Activated CD4-positive, alpha-beta memory T cell treated with anti-CD3 and anti-CD28 coated beads, Interleukin-2, amount 10 ng/mL, durations not matched to agents 7 days and 5 days (primary cell): Measurements from ENCODE around the gene ZDBF2. TPM values are rescaled to one million over a fixed set of nuclear protein-coding genes. Genes with fewer than 3 reads are reported as not detected.

ENCODE experiments used
- CTCF ChIA-PET: fragments of 350-600 bp; sonication (Branson Sonifier 250); formaldehyde crosslinking; loops from one replicate; lab custom pipeline; 2021; ENCODE audit warnings: antibody characterized with exemption, inconsistent platforms; lab: Charles Lee
- POLR2A ChIA-PET: fragments of 350-600 bp; sonication (Branson Sonifier 250); formaldehyde crosslinking; loops from one replicate; lab custom pipeline; 2021; ENCODE audit warnings: antibody characterized with exemption; lab: Charles Lee
- DNase-seq: peaks from one replicate; pipeline ENCODE4 v3.0.0-alpha.2; 2020
- H3K27ac Mint-ChIP-seq: one replicate; pipeline ENCODE4 v1.8.0; 2021; ENCODE audit warnings: mild to moderate bottlenecking, mixed read lengths
- H3K27me3 Mint-ChIP-seq: one replicate; pipeline ENCODE4 v1.8.0; 2021; ENCODE audit warnings: mixed read lengths
- H3K36me3 Mint-ChIP-seq: one replicate; pipeline ENCODE4 v1.8.0; 2021; ENCODE audit warnings: low read depth, mixed read lengths
- H3K4me1 Mint-ChIP-seq: one replicate; pipeline ENCODE4 v1.8.0; 2021; ENCODE audit warnings: mixed read lengths
- H3K4me3 Mint-ChIP-seq: one replicate; pipeline ENCODE4 v1.8.0; 2021; ENCODE audit warnings: mild to moderate bottlenecking, mixed read lengths
- H3K9me3 Mint-ChIP-seq: one replicate; pipeline ENCODE4 v1.8.0; 2021; ENCODE audit warnings: mixed read lengths
- total RNA-seq, 2 experiments: library from RNA; stranded (reverse); gene quantifications; one replicate each; pipeline ENCODE4 v1.2.3, GENCODE V29; 2021

The ZDBF2 gene
- total RNA-seq, 2 experiments from 2014 or later = 13.2 to 15.6 TPM

DNA sequence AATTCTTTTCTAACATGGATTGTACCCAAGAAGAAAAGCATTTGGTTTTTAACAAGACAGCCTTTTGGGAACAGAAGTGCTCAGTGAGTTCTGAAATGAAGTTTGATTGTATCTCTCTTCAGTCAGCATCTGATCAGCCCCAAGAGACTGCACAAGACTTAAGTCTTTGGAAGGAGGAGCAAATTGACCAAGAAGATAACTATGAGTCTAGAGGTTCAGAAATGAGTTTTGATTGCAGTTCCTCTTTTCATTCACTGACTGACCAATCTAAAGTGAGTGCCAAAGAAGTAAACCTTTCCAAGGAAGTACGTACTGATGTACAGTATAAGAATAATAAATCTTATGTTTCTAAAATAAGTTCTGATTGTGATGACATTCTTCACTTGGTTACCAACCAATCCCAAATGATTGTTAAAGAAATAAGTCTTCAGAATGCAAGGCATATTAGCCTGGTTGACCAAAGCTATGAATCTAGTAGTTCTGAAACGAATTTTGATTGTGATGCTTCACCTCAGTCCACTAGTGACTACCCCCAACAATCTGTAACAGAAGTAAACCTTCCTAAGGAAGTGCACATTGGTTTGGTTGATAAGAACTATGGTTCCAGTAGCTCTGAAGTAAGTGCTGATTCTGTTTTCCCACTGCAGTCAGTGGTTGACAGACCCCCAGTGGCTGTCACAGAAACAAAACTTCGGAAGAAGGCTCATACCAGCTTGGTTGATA lies 31.2 kb downstream of the ZDBF2 start:
- Mint-ChIP-seq H3K36me3 (peaks cover 16% of the 10 kb centered on the region), H3K4me1 (no peaks in the 10 kb centered on the region), H3K27ac (no peak overlapping the region), H3K27me3 (no peaks in the 10 kb centered on the region), H3K4me3 (no peak overlapping the region), H3K9me3 (no peaks in the 10 kb centered on the region)
- DNase-seq = no peak
- CTCF ChIA-PET = no interaction called here
- POLR2A ChIA-PET = no interaction called here

DNA sequence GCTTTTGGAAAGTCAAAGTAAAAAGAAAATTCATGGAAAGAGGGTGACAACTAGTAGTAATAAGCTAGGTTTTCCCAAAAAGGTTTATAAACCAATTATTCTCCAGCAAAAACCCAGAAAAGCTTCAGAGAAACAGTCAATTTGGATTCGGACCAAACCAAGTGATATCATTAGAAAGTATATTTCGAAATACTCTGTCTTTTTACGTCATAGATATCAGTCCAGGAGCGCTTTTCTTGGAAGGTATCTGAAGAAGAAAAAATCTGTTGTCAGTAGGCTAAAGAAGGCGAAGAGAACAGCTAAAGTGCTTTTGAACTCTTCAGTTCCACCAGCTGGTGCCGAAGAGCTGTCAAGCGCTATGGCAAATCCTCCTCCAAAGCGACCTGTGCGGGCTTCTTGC lies 36.6 kb downstream of the ZDBF2 start:
- no peak for DNase-seq

GRCh38 chr2:206316141-206316540 lies 41.7 kb downstream of the ZDBF2 start:
- CTCF ChIA-PET = no interaction called here
- Mint-ChIP-seq H3K36me3 (no peaks in the 10 kb centered on the region), H3K4me3 (no peak overlapping the region), H3K27ac (no peak overlapping the region), H3K9me3 (no peaks in the 10 kb centered on the region), H3K4me1 (no peaks in the 10 kb centered on the region), H3K27me3 (no peaks in the 10 kb centered on the region)
- POLR2A ChIA-PET = no interaction called here
- DNase-seq = no peak

More for the DNA sequence above, 36.6 kb downstream of the ZDBF2 start:
- Mint-ChIP-seq H3K36me3 (peaks cover 10% of the 10 kb centered on the region), H3K4me1 (no peaks in the 10 kb centered on the region), H3K27ac (no peak overlapping the region), H3K9me3 (no peaks in the 10 kb centered on the region), H3K27me3 (no peaks in the 10 kb centered on the region), H3K4me3 (no peak overlapping the region)
- POLR2A ChIA-PET = no interaction called here
- CTCF ChIA-PET = no interaction called here

- POLR2A ChIA-PET = no interaction called here
- H3K27me3 Mint-ChIP-seq = no peaks in the 10 kb centered on the region
- no peaks in the 10 kb centered on the region for H3K4me1 Mint-ChIP-seq
Measured at GRCh38 chr2:206323033-206323432, 48.6 kb downstream of the ZDBF2 start.

GRCh38 chr2:206323486-206323885 lies 49.0 kb downstream of the ZDBF2 start:
- H3K4me1 Mint-ChIP-seq = no peaks in the 10 kb centered on the region

More at GRCh38 chr2:206323033-206323432, 48.6 kb downstream of the ZDBF2 start:
- CTCF ChIA-PET = no interaction called here
- H3K9me3 Mint-ChIP-seq = no peaks in the 10 kb centered on the region
- H3K4me3 Mint-ChIP-seq = no peak overlapping the region
- no peak overlapping the region for H3K27ac Mint-ChIP-seq
- DNase-seq = no peak
- H3K36me3 Mint-ChIP-seq = no peaks in the 10 kb centered on the region

DNA sequence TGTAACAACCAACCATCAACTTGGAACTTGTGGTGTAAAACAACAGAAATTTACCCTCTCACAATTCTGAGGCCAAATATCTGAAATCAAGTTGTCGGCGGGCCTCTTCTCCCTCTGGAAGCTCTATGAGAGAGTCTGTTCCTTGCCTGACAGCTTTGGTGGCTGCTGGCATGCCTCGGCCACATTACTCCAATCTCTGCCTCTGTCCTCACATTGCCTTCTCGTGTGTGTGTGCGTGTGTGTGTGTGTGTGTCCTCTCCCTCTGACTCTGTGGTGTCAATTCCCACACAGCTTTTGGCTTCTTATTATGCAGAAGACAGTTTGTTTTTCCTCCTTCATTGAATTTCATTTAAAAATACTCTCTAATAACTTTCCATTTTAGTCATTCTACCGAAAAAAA lies 50.4 kb downstream of the ZDBF2 start:
- Mint-ChIP-seq H3K27me3 (no peaks in the 10 kb centered on the region), H3K4me1 (no peaks in the 10 kb centered on the region), H3K4me3 (no peak overlapping the region), H3K9me3 (no peaks in the 10 kb centered on the region), H3K36me3 (no peaks in the 10 kb centered on the region), H3K27ac (no peak overlapping the region)
- no peak for DNase-seq
- ChIA-PET CTCF (no interaction called here), POLR2A (no interaction called here)

More at GRCh38 chr2:206323486-206323885, 49.0 kb downstream of the ZDBF2 start:
- ChIA-PET CTCF (interaction anchor here (0.6 kb wide), 1 partner anchor 1369 kb away, joined by 3 read pairs; no protein-coding TSS in a partner anchor), POLR2A (no interaction called here)
- Mint-ChIP-seq H3K9me3 (no peaks in the 10 kb centered on the region), H3K27ac (no peak overlapping the region), H3K36me3 (no peaks in the 10 kb centered on the region), H3K27me3 (no peaks in the 10 kb centered on the region), H3K4me3 (no peak overlapping the region)
- DNase-seq = no peak

GRCh38 chr2:206328974-206329373 lies 54.5 kb downstream of the ZDBF2 start:
- POLR2A ChIA-PET = no interaction called here
- no peak for DNase-seq
- H3K27ac Mint-ChIP-seq = no peak overlapping the region
- no peaks in the 10 kb centered on the region for H3K36me3 Mint-ChIP-seq
- no peaks in the 10 kb centered on the region for H3K27me3 Mint-ChIP-seq
- no peak overlapping the region for H3K4me3 Mint-ChIP-seq
- CTCF ChIA-PET = no interaction called here
- H3K4me1 Mint-ChIP-seq = no peaks in the 10 kb centered on the region
- no peaks in the 10 kb centered on the region for H3K9me3 Mint-ChIP-seq

- Mint-ChIP-seq H3K4me3 (no peak overlapping the region), H3K27me3 (peaks cover 15% of the 10 kb centered on the region), H3K36me3 (no peaks in the 10 kb centered on the region), H3K9me3 (no peaks in the 10 kb centered on the region), H3K4me1 (no peaks in the 10 kb centered on the region), H3K27ac (no peak overlapping the region)
- no peak for DNase-seq
- ChIA-PET CTCF (no interaction called here), POLR2A (no interaction called here)
Measured at GRCh38 chr2:206336861-206337260, 62.4 kb downstream of the ZDBF2 start.

- Mint-ChIP-seq H3K4me1 (no peaks in the 10 kb centered on the region), H3K9me3 (no peaks in the 10 kb centered on the region), H3K4me3 (no peak overlapping the region), H3K27ac (no peak overlapping the region), H3K36me3 (no peaks in the 10 kb centered on the region), H3K27me3 (peaks cover 15% of the 10 kb centered on the region)
- CTCF ChIA-PET = no interaction called here
- POLR2A ChIA-PET = no interaction called here
- DNase-seq = no peak
Measured at GRCh38 chr2:206337956-206338355, 63.5 kb downstream of the ZDBF2 start.

DNA sequence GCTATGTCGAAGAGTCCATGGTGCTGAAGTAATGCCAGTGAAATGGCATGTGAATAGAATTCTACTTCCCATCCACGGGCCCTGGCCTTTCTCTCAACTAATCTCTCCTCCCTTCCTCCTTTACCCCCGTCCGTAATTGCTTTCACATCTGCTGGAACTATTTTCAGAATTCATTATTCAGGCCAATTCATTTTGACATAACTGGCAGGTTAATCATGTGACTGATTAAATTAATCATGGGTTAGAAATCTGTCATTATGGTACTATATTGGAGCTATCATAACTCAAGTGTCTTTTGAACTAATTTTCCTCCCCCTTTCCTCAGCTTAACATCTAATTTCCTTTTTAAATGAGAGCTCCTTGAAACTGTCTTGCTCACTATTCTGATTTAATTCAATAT lies 66.9 kb downstream of the ZDBF2 start:
- Mint-ChIP-seq H3K27ac (no peak overlapping the region), H3K36me3 (no peaks in the 10 kb centered on the region), H3K4me3 (no peak overlapping the region), H3K27me3 (peaks cover 12% of the 10 kb centered on the region), H3K4me1 (no peaks in the 10 kb centered on the region), H3K9me3 (no peaks in the 10 kb centered on the region)
- CTCF ChIA-PET = no interaction called here
- POLR2A ChIA-PET = no interaction called here
- DNase-seq = no peak

- CTCF ChIA-PET = no interaction called here
- no peak for DNase-seq
- POLR2A ChIA-PET = no interaction called here
- Mint-ChIP-seq H3K27ac (no peak overlapping the region), H3K27me3 (peaks cover 8% of the 10 kb centered on the region), H3K4me3 (no peak overlapping the region), H3K36me3 (no peaks in the 10 kb centered on the region), H3K9me3 (no peaks in the 10 kb centered on the region), H3K4me1 (no peaks in the 10 kb centered on the region)
Measured at GRCh38 chr2:206343144-206343543, 68.7 kb downstream of the ZDBF2 start.

- H3K9me3 Mint-ChIP-seq = no peaks in the 10 kb centered on the region
- no peaks in the 10 kb centered on the region for H3K4me1 Mint-ChIP-seq
- no peak for DNase-seq
- no peak overlapping the region for H3K4me3 Mint-ChIP-seq
- peaks cover 7% of the 10 kb centered on the region for H3K27me3 Mint-ChIP-seq
- no peak overlapping the region for H3K27ac Mint-ChIP-seq
- ChIA-PET CTCF (no interaction called here), POLR2A (no interaction called here)
- no peaks in the 10 kb centered on the region for H3K36me3 Mint-ChIP-seq
Measured at GRCh38 chr2:206343816-206344215, 69.4 kb downstream of the ZDBF2 start.

DNA sequence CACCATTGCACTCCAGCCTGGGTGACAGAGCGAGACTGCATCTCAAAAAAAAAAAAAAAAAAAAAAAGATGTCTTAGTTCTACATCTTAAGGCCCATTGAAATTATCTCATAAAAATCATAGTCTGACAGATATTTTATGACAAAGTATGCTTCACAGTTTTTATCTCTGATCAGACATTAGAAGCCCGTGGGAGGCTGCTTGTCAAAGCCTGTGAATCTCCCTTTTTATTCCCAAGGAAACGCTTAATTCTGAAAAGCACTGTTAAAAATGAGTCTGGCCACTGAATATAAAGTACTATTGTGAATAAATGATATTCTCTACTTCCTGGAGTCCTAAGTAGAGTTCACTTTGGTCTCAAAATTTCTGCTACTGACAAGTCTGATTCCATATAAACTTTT lies 71.1 kb downstream of the ZDBF2 start:
- Mint-ChIP-seq H3K27ac (no peak overlapping the region), H3K36me3 (no peaks in the 10 kb centered on the region), H3K27me3 (peaks cover 4% of the 10 kb centered on the region), H3K9me3 (no peaks in the 10 kb centered on the region), H3K4me3 (no peak overlapping the region), H3K4me1 (no peaks in the 10 kb centered on the region)
- ChIA-PET POLR2A (no interaction called here), CTCF (no interaction called here)
- no peak for DNase-seq

- H3K4me1 Mint-ChIP-seq = peaks cover 4% of the 10 kb centered on the region
- peaks cover 2% of the 10 kb centered on the region for H3K27me3 Mint-ChIP-seq
Measured at GRCh38 chr2:206349375-206349774, 74.9 kb downstream of the ZDBF2 start.

More at GRCh38 chr2:206349375-206349774, 74.9 kb downstream of the ZDBF2 start:
- ChIA-PET POLR2A (no interaction called here), CTCF (no interaction called here)
- Mint-ChIP-seq H3K27ac (no peak overlapping the region), H3K36me3 (no peaks in the 10 kb centered on the region), H3K4me3 (no peak overlapping the region), H3K9me3 (no peaks in the 10 kb centered on the region)
- DNase-seq = no peak
